Activated CD8-positive, alpha-beta memory T cell treated with anti-CD3 and anti-CD28 coated beads for 1 hour (primary cell): Measurements from ENCODE around the gene HMHB1.
"Not testable (repeated sequence)": the region's sequence is repeated elsewhere in the genome, so short reads cannot be mapped to it uniquely, and the experiment has no call there.

Experiments
- DNase-seq, 2 donors: peaks; one replicate each; pipeline ENCODE4 v3.0.0-alpha.2; 2020; ENCODE audit warnings: low read depth in 1 of 2; ENCODE audit errors: extremely low read depth in 1 of 2

HMHB1 gene

GRCh38 chr5:143801252-143801939 is 10.6 kb upstream of the HMHB1 start:
- DNase-seq = no peak

GRCh38 chr5:143805861-143806260 is 6.1 kb upstream of the HMHB1 start:
- no peak for DNase-seq

GRCh38 chr5:143806579-143806978 is 5.4 kb upstream of the HMHB1 start:
- no peak for DNase-seq

- no peak for DNase-seq
Observed at GRCh38 chr5:143807401-143807800, 4.6 kb upstream of the HMHB1 start.

- not testable (repeated sequence) for DNase-seq
Observed at GRCh38 chr5:143816370-143816769, 4.4 kb downstream of the HMHB1 start.

- DNase-seq = no peak
Observed at GRCh38 chr5:143819716-143820115, 7.8 kb downstream of the HMHB1 start.

GRCh38 chr5:143820451-143820850 is 8.5 kb downstream of the HMHB1 start:
- no peak for DNase-seq

GRCh38 chr5:143824851-143825720 is 13.1 kb downstream of the HMHB1 start:
- peak; percentile 71 to 76 for DNase-seq

- no peak for DNase-seq
Observed at GRCh38 chr5:143826951-143827444, 15.0 kb downstream of the HMHB1 start.

- no peak for DNase-seq
Observed at GRCh38 chr5:143828710-143829109, 16.7 kb downstream of the HMHB1 start.

- no peak for DNase-seq
Observed at GRCh38 chr5:143833177-143833576, 21.2 kb downstream of the HMHB1 start.

- DNase-seq = no peak
Observed at GRCh38 chr5:143835251-143835650, 23.3 kb downstream of the HMHB1 start.

GRCh38 chr5:143836161-143836725 is 24.3 kb downstream of the HMHB1 start:
- no peak for DNase-seq

GRCh38 chr5:143837306-143837848 is 25.4 kb downstream of the HMHB1 start:
- no peak for DNase-seq

GRCh38 chr5:143841446-143841845 is 29.5 kb downstream of the HMHB1 start:
- no peak for DNase-seq

GRCh38 chr5:143842920-143843319 is 31.0 kb downstream of the HMHB1 start:
- DNase-seq = no peak

- DNase-seq = no peak
Observed at GRCh38 chr5:143843461-143843860, 31.5 kb downstream of the HMHB1 start.

- DNase-seq = no peak
Observed at GRCh38 chr5:143850050-143850683, 38.2 kb downstream of the HMHB1 start.

GRCh38 chr5:143851383-143851782 is 39.4 kb downstream of the HMHB1 start:
- DNase-seq = no peak

GRCh38 chr5:143860211-143860610 is 48.2 kb downstream of the HMHB1 start:
- DNase-seq = no peak

- DNase-seq = no peak
Observed at GRCh38 chr5:143862271-143862670, 50.3 kb downstream of the HMHB1 start.
